CD4-positive, alpha-beta T cell treated with Interleukin-2 at 100 ng/mL for 4 hours (primary cell): ENCODE results near the gene BANP.
"Not testable (repeated sequence)": the region's sequence is repeated elsewhere in the genome, so short reads cannot be mapped to it uniquely, and the experiment has no call there.

Source experiments
- DNase-seq: peaks from one replicate; pipeline ENCODE4 v3.0.0-alpha.2; 2020; ENCODE audit warnings: low spot score

BANP gene

DNA sequence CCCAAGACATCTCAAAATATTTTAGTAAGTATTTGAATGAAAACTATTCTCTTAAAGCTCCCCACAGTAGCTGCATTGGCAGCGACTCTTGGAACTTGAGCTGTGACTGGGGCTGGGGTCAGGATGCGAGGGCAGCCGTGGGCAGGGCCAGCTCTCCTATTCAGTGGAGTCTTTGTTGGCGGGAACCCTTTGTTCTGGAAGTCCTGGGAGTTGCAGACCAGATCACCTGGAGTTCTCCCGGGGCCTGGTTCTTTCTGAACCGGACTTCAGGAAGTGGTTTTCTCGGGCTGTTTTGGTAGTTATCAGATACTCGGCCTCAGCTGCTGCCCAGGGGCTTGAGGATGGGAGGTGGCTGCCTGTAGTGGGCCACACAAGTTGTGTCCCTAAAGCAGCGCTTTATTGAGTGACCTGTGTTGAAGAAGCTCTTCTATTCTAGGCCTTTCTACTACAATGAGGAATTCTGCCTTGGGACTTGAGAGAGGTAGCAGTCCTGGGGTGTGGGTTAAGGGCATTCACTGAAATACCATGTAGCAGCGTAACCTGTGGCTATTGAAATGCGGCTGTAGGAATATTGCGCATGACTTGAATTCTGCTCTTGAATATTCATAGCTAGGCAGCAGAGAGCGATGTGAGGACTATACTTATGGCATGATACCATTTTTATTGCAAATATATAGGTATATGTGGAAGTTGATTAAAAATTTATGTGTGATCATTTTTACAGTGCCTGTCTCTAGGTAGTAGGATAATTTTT is 77.1 kb downstream of the BANP start:
- DNase-seq, result not testable (repeated sequence)

DNA sequence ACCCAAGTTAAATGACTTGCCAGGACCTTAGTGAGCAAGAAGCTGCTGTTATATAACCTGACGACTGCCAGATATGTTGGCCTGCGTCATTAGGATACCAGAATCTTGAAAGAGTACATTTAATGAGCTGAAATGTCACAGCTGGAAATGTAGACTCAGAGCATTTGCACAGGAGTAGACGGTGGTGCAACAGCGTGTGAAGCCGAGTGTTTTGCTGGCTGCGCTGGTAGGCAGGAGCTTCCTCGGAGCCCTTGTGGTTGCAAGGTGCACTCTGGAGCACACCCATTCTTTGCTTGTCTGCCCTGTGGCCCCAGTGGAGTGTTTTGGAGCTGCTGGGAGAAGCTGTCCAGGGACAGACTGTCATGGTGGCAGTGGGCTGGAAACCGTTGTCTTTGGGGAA is 79.3 kb downstream of the BANP start:
- no peak for DNase-seq

DNA sequence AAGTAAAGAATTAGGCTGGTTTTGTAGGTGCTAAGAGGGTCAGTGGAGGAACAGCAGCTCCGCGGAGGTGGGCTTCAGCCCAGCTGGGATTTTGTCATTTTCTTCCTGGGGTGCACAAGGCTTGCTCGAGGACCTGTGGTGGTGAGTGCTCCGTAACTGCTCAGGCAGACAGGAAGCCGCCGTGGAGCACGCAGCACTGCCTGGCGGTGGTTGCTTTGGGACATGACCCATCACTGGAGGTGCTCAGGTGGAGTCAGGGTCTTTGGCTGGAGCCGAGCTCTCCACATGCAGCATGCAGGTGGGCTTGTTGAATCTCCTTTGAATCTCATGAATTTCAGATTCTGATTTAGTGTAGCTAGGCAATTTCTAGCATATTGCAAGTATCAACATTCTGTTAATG is 79.7 kb downstream of the BANP start:
- DNase-seq, result not testable (repeated sequence)

DNA sequence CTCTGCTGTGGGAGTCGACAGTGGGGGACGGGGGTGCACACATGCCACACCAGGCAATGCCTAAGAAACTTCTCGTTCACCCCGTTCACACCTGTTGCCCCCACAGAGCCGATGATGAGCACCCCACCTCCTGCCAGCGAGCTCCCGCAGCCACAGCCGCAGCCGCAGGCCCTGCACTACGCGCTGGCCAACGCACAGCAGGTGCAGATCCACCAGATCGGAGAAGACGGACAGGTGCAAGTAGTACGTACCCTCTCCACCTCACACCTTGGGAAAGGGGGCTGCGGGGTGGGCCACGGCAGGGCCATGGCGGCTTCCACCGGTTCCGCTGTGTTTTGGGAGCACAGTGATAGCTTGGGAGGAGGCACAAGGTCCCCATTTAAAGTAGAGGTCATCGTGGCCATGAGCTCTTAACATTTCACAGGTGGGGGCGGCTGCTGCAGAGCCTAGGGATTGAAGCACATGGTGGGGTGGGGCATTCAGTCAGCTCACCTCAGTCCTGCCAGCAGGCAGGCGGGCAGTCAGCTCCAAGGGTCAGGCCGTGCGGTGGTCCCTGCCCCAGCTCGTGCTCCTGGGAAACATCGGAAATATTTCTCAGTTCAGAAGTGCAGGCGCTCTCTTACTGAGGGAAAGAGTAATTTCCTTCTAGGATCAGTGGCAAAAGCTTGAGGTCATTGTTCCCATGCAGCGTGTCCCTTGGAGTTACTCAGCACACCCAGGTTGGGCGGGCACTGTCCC is 81.9 kb downstream of the BANP start:
- not testable (repeated sequence) for DNase-seq

- no peak for DNase-seq
Measured at GRCh38 chr16:88034770-88035169, 83.5 kb downstream of the BANP start.

- no peak for DNase-seq
Measured at GRCh38 chr16:88035292-88035691, 84.1 kb downstream of the BANP start.

DNA sequence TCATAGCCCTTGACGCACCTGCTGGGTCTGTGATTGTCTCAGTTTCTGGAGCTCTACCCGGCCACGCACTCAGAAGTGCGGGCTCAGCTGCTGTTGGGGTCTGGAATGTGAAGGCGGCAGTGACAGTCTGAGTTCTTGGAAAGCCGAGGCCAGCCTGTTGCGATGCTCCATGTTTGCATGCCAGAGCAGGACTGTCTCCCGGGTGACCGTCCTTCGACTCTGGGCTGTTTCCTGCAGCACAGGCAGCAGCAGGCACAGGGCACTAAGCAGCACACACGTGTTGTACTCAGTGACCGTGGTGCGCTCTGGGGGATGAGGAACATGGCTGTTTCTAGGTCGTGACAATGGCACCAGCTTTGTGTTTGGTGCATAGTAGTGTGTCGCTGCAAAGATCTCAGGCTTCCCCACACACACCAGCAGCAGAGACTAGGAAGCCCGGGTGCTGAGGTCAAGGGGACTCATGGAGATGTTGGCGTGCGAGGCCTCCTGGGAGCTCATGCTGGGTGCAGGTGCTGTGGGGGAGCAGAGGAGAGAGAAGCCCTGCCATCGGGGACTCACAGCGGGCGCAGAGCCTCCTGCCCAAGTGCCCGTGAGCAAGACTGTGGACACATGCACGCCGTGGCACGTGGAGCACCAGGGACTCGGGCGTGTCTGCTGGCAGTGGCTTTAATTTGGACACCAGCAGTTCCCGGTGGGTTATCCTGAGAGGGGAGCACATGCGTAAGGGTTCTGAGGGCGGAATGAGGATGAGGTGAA is 84.8 kb downstream of the BANP start:
- DNase-seq, result not testable (repeated sequence)

DNA sequence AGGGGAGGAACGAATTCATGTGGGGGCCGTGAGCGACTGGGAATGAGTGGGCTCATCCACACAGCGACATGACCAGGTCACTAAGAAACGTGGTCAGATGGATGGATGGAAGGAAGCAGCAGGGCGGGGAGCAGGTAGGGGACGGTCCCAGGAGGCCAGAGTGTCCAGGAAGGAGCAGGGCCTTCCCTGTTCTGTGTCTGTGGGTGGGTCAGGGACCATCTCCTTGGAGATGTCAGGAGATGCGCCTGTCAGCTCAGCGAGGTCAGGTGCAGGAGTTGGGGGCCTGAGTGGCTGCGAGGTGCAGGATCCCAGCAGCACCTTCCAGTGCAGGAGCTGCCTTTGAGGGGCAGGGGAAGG is 85.4 kb downstream of the BANP start:
- DNase-seq, result not testable (repeated sequence)

DNA sequence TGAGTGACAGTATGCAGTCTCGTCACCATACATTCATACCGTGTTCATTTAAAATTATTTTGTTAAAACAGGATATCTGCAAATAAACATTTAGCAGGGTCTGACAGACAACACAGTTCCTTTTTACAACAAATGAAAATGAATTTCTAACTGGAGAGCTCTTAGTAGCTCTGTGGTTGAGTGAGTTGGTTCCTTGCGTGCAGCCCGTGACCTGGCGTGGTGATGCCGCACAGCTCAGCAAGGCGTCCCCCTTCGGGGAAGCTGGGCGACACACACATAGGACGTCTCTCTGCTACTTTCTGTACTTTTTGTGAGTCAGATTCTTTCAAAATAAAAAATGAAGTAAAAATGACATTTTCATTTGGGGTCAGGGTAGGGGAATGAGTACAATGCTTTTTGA is 86.1 kb downstream of the BANP start:
- not testable (repeated sequence) for DNase-seq

DNA sequence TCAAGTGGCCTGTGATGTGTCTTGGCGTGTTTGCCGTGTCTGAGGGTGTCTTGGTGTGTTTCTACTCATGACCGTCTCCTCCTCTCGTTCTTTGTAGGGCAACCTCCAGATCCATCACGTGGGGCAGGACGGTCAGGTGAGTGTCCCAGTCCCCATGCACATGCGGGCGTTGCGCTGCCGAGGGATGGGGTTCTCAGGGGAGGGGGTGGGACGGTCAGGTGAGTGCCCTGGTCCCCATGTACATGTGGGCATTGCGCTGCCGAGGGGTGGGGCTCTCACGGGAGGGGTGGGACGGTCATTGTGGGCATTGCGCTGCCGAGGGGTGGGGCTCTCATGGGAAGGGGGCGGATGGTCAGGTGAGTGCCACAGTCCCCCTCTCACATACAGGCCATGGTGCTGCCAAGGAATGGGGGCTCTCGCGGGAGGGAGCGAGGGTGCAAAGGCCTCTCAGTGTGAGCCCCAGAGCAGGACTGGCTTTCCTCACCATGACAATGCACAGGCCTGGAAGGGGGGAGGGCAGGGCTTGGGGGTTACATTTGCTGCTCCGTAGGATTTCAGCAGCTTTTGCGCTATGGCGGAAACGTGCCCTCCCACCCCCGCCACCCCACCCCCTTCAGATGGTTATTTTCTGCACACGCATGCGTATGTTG is 86.8 kb downstream of the BANP start:
- not testable (repeated sequence) for DNase-seq

DNA sequence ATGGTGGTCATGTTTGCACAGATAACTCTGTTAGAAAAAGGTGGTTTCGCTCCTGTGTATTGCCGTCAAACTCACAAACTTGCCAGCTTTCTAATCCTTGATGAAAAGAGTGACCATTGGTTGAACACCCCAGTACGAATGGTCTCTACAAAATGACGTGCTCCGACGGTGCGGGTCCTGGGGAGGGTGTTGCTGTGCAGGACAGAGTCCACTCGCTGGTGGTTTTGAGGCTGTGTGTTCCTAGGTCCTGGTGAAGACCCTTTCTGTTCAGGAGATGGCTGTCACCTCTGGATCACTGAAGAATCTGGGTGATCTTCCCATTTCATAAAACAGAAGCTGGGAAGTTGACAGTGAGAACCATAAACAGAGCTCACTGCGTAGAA is 87.3 kb downstream of the BANP start:
- DNase-seq, result not testable (repeated sequence)

GRCh38 chr16:88039591-88039990 is 88.4 kb downstream of the BANP start:
- DNase-seq, result no peak

- not testable (repeated sequence) for DNase-seq
Measured at GRCh38 chr16:88040196-88040876, 89.1 kb downstream of the BANP start.

- not testable (repeated sequence) for DNase-seq
Measured at GRCh38 chr16:88040877-88041244, 89.6 kb downstream of the BANP start.

GRCh38 chr16:88041506-88041905 is 90.3 kb downstream of the BANP start:
- not testable (repeated sequence) for DNase-seq

- not testable (repeated sequence) for DNase-seq
Measured at GRCh38 chr16:88041986-88042562, 90.8 kb downstream of the BANP start.

- DNase-seq, result not testable (repeated sequence)
Measured at GRCh38 chr16:88043208-88043910, 92.1 kb downstream of the BANP start.

GRCh38 chr16:88044121-88044581 is 92.9 kb downstream of the BANP start:
- DNase-seq, result not testable (repeated sequence)

DNA sequence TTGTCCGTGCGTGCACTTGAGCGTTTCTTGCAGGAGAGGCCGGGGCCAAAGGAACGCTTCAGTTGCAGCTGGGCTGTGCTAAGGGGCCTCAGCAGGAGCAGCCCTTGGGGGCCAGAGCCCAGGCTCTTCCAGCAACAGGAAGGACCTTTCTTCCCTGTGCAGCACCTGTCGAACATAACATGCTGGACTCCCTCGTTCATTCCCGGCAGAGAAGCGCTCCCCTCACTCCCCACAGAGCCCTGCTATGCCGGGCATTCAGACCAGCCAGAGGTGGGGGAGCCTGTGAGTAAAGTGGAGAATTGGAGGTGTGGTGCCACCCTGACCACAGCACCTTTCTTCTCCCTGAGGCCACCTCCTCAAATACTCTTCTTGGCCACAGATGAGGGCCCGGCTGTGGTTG is 94.1 kb downstream of the BANP start:
- DNase-seq, result not testable (repeated sequence)

GRCh38 chr16:88045820-88046303 is 94.6 kb downstream of the BANP start:
- DNase-seq, result no peak
